HL-60 (cell line): Measurements from ENCODE around the gene TUT7.

Experiments used
- POLR2AphosphoS5 ChIP-seq: IDR thresholded peaks from 2 replicates; pipeline ENCODE4 v1.6.1; 2012; ENCODE audit warnings: low read depth
- REST ChIP-seq: IDR thresholded peaks from 2 replicates; pipeline ENCODE4 v1.6.1; 2012; ENCODE audit warnings: low read depth; ENCODE audit not compliant: insufficient replicate concordance

DNA sequence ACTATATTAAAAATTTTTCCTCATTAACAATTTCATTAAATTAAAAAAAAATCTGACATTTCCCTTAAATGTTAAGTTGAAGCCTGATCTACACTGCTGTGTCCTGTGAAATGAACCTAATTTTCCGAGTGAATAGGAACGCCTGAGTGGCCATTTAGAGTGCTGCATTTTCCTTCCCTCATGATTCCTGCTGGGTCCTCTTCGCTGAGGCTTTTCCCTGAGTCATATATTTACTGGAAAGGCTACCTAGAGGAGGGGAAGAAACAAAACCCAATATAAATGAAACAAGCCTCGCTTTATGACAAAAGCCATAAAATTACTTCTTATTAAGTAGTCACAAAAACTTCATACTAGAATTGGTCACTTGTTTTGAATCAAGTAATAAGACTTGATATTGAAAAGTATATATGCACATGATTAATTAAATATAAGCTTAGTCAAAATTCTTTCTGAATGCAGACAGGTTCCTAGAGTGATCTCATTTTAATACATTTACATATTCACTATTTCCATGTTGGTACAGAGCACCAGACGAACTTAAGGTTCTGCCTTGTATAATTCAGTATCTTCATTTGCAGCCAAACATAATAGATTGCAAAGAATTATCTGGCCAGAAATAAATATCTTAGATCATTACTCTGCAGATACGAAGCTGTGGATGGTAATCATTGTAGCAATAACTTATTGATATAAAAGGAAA, 65.6 kb downstream of the TUT7 start:
- TF ChIP-seq REST, result no peak
- no peak for TF ChIP-seq POLR2AphosphoS5
